ENCODE data around the gene ZFP62. TPM values are rescaled to one million over a fixed set of nuclear protein-coding genes. Genes with fewer than 3 reads are reported as not detected.
"Not testable (repeated sequence)": the region's sequence is repeated elsewhere in the genome, so short reads cannot be mapped to it uniquely, and the experiment has no call there.

Gene ZFP62
- total RNA-seq, 2 donors from 2014 or later, result 21.2 to 22.2 TPM

DNA sequence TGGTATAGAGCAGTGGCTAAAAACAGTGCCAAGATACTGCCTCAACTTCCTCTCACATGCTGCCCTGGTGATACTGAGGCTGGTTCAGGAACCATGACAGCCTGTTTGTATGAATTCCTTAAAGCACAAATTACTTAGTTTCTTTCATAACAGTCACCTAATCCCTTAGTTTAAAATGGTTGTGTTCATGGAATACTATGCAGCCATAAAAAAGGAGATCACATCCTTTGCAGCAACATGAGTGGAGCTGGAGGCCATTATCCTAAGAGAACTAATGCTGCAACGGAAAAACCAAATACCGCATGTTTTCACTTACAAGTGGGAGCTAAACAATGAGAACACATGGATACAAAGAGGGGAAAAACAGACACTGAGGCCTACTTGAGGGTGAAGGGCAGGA is 21.8 kb downstream of the ZFP62 start:
- intact Hi-C loops (cut with DNase I), result loop anchor here in 1 of 2 donors (10.0 kb wide), 1 partner anchor 54 kb away; no protein-coding TSS in a partner anchor
- no peak for DNase-seq (ENCODE audit: low spot score)

DNA sequence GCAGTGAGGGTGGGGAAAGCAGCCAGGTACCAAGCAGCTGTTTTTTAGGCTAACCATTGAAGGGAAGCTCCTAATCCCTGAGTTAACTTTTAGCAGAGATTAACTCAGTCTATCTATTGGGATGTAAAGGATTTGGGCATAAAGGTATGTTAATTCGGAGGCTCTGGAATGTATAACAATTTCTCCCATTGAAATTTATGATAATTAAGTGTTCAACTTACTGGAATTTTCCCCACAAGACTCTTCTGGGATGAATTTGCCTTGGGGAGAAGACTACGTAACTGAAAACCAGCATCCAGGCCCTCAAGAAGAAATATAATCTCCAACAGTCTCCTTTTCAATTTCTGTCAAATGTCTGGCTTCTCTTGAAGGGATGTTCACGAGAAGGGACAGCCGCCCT is 23.6 kb downstream of the ZFP62 start:
- DNase-seq (ENCODE audit: low spot score), result no peak
- intact Hi-C loops (cut with DNase I), result loop anchor here in 1 of 2 donors (10.0 kb wide), 1 partner anchor 53 kb away; no protein-coding TSS in a partner anchor

GRCh38 chr5:180832638-180833068 is 28.4 kb downstream of the ZFP62 start:
- DNase-seq (ENCODE audit: low spot score), result no peak
- intact Hi-C loops (cut with DNase I), result loop anchor here in 1 of 2 donors (10.0 kb wide), 1 partner anchor 48 kb away; no protein-coding TSS in a partner anchor

GRCh38 chr5:180831139-180832093 is 29.7 kb downstream of the ZFP62 start:
- DNase-seq (ENCODE audit: low spot score), result peak; percentile 95
- intact Hi-C loops (cut with DNase I), result loop anchor here in 1 of 2 donors (2.0 to 10.0 kb wide), 2 partner anchors 29 to 47 kb away; partner anchors contain the start of gene ZFP62

- intact Hi-C loops (cut with DNase I), result loop anchor here in 1 of 2 donors (2.0 to 10.0 kb wide), 2 partner anchors 30 to 46 kb away; partner anchors contain the start of gene ZFP62
- peak; percentile 90 for DNase-seq (ENCODE audit: low spot score)
Observed at GRCh38 chr5:180830253-180831138, 30.6 kb downstream of the ZFP62 start.

GRCh38 chr5:180829726-180830125 is 31.4 kb downstream of the ZFP62 start:
- DNase-seq (ENCODE audit: low spot score), result no peak
- intact Hi-C loops (cut with DNase I), result loop anchor here in 1 of 2 donors (2.0 to 10.0 kb wide), 2 partner anchors 31 to 45 kb away; partner anchors contain the start of gene ZFP62

- intact Hi-C loops (cut with DNase I); DNase-seq (ENCODE audit: low spot score): not testable (repeated sequence)
Observed at GRCh38 chr5:180828756-180829531, 32.1 kb downstream of the ZFP62 start.

- DNase-seq (ENCODE audit: low spot score); intact Hi-C loops (cut with DNase I): not testable (repeated sequence)
Observed at GRCh38 chr5:180827374-180827773, 33.7 kb downstream of the ZFP62 start.

DNA sequence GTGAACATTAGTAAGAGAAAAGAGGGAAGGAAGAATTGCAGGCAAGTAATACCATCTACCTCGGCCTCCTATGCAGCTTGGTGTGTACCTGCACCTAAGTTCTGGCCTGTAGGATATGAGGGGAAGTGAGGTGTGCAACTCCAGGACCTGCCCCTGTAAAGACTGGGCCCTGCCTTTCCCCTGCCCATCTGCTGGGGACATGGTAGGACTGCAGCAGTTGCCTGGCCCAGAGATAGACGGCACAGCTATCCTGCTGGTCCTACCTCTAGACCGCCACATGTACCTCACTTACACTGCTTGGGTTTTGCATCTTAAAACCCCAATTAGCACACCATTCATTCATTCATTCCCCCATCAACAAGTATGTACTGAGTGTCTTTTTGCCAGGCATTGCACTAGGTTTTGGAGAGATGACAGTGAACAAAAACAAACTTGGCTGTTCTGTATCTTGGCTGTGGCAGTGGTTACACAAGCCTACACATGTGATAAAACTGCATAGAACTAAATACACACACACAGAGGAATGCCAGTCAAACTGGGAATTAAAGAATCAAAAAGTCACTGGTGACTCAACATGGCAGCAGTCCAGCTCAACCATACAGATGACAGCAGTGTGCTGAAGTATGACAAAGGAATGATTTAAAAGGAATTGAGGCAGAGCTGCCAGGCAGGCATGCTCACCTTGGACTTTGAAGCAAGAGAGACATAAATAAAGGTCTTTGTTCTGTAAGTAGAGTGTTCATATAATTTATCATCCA is 35.1 kb downstream of the ZFP62 start:
- intact Hi-C loops (cut with DNase I), result no loop called here
- peak; percentile 72 for DNase-seq (ENCODE audit: low spot score)

DNA sequence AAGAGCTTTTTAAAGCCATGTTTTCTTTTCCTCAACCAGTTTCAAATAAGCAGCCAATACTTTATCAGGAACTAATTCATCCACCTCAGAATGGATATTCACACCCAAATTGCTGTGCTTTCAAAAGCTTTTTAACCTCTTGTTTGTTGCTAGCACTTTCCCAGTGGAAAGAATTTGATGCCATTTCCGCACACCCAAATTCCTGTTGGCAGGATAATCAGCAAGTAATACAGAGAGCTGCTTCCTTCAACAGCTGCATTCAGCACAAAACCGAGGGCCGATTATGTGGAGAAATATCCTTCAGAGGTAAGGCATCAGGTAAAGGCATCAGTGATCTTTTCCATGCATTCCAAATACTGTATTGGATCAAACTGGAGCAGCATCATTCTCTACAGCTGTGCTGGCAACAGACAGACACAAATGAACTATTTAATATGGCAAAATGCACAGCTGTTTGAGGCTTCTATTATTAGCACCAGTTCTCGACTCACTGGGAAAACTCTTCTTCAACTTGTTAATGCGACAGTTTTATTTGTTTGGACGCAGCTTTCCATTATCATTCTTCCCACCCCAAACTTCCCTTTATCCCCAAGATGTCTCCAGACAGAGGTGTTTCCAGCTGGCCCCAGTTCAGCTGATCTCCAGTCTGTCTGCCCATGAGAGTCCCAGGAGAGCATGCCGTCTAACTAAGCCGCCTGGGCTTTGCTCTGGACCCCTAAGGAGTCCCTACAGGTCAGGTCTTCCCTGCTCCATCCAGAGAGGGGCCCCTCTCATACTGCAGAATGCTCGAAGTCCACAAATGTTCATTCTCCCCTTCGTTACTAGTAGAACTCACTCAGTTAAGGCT is 36.2 kb downstream of the ZFP62 start:
- intact Hi-C loops (cut with DNase I), result no loop called here
- peak; percentile 68 for DNase-seq (ENCODE audit: low spot score)

- DNase-seq (ENCODE audit: low spot score), result no peak
- intact Hi-C loops (cut with DNase I), result no loop called here
Observed at GRCh38 chr5:180823940-180824629, 37.0 kb downstream of the ZFP62 start.

DNA sequence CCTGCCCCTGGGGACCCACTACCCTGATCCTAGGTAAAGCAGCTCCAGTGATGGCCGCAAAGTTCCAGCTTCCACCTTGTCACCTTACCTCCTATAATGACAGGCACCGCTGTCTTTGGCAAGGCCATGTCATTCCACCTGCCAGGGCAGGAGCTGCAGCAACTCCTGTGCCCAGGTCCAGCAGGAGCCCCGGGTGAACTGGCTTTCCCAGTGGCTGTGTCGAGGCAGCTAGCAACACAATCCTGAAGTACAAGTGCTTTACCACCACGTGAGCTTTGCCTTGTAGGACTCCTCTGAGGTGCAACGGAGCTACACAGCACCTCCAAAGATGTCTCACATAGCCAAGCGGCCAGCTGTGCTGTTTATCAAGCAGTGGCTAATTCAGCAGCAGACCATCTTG is 37.7 kb downstream of the ZFP62 start:
- intact Hi-C loops (cut with DNase I), result no loop called here
- DNase-seq (ENCODE audit: low spot score), result no peak

GRCh38 chr5:180821538-180821937 is 39.5 kb downstream of the ZFP62 start:
- intact Hi-C loops (cut with DNase I), result no loop called here
- no peak for DNase-seq (ENCODE audit: low spot score)

DNA sequence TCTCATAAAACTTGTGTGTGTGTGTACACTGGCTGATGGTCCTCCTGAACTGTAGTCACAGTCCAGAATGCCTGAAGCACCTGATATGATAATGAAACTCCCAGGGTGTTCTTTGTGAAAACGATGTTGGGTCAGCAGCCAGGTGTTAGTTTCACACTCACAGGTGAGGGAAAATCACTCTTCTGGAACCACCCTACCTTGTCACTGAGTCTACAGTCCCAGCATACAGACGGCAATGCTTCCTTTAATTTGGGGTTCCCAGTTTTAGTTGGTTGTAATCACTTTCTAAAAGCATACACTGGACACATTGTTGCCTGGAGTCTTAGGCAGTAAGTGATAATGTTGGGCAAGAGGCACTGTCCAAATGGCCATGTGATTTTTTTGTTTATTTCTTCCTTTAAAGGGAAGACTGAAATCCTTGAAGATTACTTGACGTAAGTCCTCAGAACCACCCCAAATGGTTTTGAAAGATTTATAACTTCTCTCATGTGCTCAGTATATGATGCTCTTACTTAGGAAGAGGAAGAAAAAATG is 40.2 kb downstream of the ZFP62 start:
- intact Hi-C loops (cut with DNase I), result no loop called here
- DNase-seq (ENCODE audit: low spot score), result no peak

DNA sequence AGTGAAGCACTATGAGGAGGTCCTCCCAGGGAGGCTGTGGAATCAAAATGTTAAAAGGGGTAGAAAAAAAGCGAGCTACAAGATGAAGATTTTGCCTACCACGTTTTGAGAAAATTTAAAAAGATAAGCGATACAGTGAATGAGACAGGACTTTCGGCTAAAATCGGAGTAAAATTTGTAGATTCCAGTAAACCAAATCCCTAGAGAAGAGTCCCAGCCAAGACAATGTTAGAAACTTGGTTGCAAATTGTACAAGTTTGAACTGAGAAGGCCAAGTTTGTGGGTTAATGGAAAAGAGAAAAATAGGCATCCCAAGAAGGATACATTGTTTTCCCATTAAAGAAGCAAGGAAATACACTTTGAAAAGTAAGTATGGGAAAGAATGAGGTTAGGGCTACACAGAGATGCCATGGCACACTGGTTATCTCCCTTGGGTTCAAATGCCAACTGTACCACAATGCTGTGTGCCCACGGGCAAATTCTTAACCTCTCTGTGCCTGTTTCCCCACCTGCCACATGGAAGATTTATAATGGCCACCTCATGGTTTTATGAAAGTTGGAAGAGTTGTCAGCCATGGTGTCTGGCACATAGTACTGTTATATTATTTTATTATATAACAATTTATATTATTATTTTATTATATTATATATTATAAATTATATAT is 42.3 kb downstream of the ZFP62 start:
- no peak for DNase-seq (ENCODE audit: low spot score)
- intact Hi-C loops (cut with DNase I), result no loop called here

Data from posterior vena cava (tissue), 2 donors.